Transverse colon (tissue), 4 donors: ENCODE data around the gene FAM174C.

Experiments used
- CTCF ChIP-seq, 5 experiments: fragments of 200-600 bp in 3 of 5; fragments of 450-650 bp in 2 of 5; sonication (generic) in 3 of 5; IDR thresholded peaks; 1 replicate in 2 of 5; 2 replicates in 3 of 5; pipeline ENCODE4 v1.5.1; 2016 to 2017; ENCODE audit warnings: antibody characterized with exemption in 5 of 5, inconsistent platforms in 3 of 5, mild to moderate bottlenecking in 2 of 5, moderate library complexity in 1 of 5
- EP300 ChIP-seq: sonication (generic); formaldehyde crosslinking; IDR thresholded peaks from one replicate; pipeline ENCODE4 v1.6.1; 2017; ENCODE audit warnings: antibody characterized with exemption, low read depth
- POLR2A ChIP-seq: fragments of 450-650 bp; IDR thresholded peaks from one replicate; pipeline ENCODE4 v1.6.1; 2016; ENCODE audit warnings: antibody characterized with exemption, mild to moderate bottlenecking, moderate library complexity
- POLR2AphosphoS5 ChIP-seq, 3 donors: sonication (generic); formaldehyde crosslinking; IDR thresholded peaks; one replicate each; pipeline ENCODE4 v1.6.1; 2016; ENCODE audit warnings: antibody characterized with exemption in 3 of 3

GRCh38 chr19:1263188-1263587 lies 12.1 kb upstream of the FAM174C start:
- no peak for TF ChIP-seq CTCF (IDR thresholded peaks at IDR 0.05)
- no peak for TF ChIP-seq POLR2AphosphoS5 (IDR thresholded peaks at IDR 0.05)
- no peak for TF ChIP-seq POLR2A
- no peak for TF ChIP-seq EP300
